HL-60 (cell line): ENCODE results near the gene IMMP2L.

ENCODE experiments used
- CTCF ChIP-seq: IDR thresholded peaks from one replicate; pipeline ENCODE4 v1.5.1; 2011; ENCODE audit warnings: low read length, control low read depth, inconsistent platforms; ENCODE audit not compliant: insufficient read depth
- SPI1 ChIP-seq: IDR thresholded peaks from 2 replicates; pipeline ENCODE4 v1.6.1; 2012; ENCODE audit warnings: low read depth, mild to moderate bottlenecking, borderline replicate concordance

- no peak for TF ChIP-seq CTCF
- TF ChIP-seq SPI1: no peak
Observed at GRCh38 chr7:111357691-111358090, 204.6 kb downstream of the IMMP2L start.
